ENCODE results near the gene TP53I13.

- no peak for TF ChIP-seq CTCF (conservative IDR thresholded peaks at IDR 0.05 in 1 of 2, IDR thresholded peaks at IDR 0.05 in 1 of 2; ENCODE audit: low read depth in 1 of 2, low read length in 2 of 2)
- no peak for TF ChIP-seq EZH2 (IDR thresholded peaks at IDR 0.05; ENCODE audit: low read length, missing control alignments)
Measured at GRCh38 chr17:29588562-29589411, 20.3 kb downstream of the TP53I13 start.

All from fibroblast of lung (primary cell).